ENCODE results near the gene GNL3. TPM values are rescaled to one million over a fixed set of nuclear protein-coding genes. Genes with fewer than 3 reads are reported as not detected.
A peak's percentile ranks its signal among the peaks of the same experiment; 100 is the strongest.

GNL3 gene
- 35.2 TPM for total RNA-seq
- long read RNA-seq, transcript GNL3-202 (15 exons, 2,040 nt): major isoform, 30 of 121 reads
- long read RNA-seq, partial matches to known transcripts: 2 of 121 reads
- long read RNA-seq, other reads (novel, unspliced or antisense): 84 of 121 reads

- Histone ChIP-seq H3K36me3 (peaks cover 44% of the 10 kb centered on the region), H3K27ac (peak within 1 kb of the TSS; percentile 91), H3K4me3 (peak within 1 kb of the TSS; percentile 91), H3K4me1 (peaks cover 51% of the 10 kb centered on the region), H3K9me3 (no peaks in the 10 kb centered on the region), H3K27me3 (ENCODE audit: low read depth) (no peaks in the 10 kb centered on the region)
- DNase-seq (peak; percentile 96), ATAC-seq (peak; percentile 92 to 98)
- no peak for TF ChIP-seq CTCF (IDR thresholded peaks at IDR 0.05)
- intact Hi-C loops (cut with DNase I): no loop called here
Observed at GRCh38 chr3:52685709-52686691, at the start of gene GNL3, which contains the start of gene PBRM1. Gene GNL3 (plus strand): TSS chr3:52686032. CDS start chr3:52686093, 61 bp downstream. Gene PBRM1 (minus strand): TSS chr3:52685913.

GRCh38 chr3:52636673-52637072 is 49.2 kb upstream of the GNL3 start:
- Histone ChIP-seq H3K4me1 (no peaks in the 10 kb centered on the region), H3K9me3 (no peaks in the 10 kb centered on the region), H3K27me3 (ENCODE audit: low read depth) (no peaks in the 10 kb centered on the region), H3K4me3 (no peak overlapping the region), H3K27ac (no peak overlapping the region), H3K36me3 (peaks cover 85% of the 10 kb centered on the region)
- no peak for TF ChIP-seq CTCF (IDR thresholded peaks at IDR 0.05)
- ATAC-seq (peak; percentile 65 to 77), DNase-seq (no peak)
- intact Hi-C loops (cut with DNase I): no loop called here

DNA sequence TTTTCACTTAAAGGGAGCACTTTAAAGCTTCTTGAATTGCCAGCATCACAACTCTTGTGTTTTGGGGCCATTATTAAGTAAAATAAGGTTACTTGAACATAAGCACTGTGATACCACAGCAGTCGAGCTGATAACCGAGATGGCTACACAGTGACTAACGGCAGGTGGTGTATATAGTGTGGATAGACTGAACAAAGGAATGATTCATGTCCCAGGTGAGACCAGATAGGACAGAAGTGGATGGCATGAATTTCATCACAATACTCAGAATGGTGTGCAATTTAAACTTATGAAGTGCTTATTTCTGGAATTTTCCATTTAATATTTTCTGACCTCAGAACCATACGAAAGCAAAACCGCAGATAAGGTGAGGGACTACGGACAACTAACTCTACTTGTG is 40.3 kb upstream of the GNL3 start:
- Histone ChIP-seq H3K27ac (no peak overlapping the region), H3K36me3 (peaks cover 100% of the 10 kb centered on the region), H3K4me1 (no peaks in the 10 kb centered on the region), H3K27me3 (ENCODE audit: low read depth) (no peaks in the 10 kb centered on the region), H3K9me3 (no peaks in the 10 kb centered on the region), H3K4me3 (no peak overlapping the region)
- TF ChIP-seq CTCF (IDR thresholded peaks at IDR 0.05): no peak
- ATAC-seq (no peak), DNase-seq (no peak)
- intact Hi-C loops (cut with DNase I): no loop called here

DNA sequence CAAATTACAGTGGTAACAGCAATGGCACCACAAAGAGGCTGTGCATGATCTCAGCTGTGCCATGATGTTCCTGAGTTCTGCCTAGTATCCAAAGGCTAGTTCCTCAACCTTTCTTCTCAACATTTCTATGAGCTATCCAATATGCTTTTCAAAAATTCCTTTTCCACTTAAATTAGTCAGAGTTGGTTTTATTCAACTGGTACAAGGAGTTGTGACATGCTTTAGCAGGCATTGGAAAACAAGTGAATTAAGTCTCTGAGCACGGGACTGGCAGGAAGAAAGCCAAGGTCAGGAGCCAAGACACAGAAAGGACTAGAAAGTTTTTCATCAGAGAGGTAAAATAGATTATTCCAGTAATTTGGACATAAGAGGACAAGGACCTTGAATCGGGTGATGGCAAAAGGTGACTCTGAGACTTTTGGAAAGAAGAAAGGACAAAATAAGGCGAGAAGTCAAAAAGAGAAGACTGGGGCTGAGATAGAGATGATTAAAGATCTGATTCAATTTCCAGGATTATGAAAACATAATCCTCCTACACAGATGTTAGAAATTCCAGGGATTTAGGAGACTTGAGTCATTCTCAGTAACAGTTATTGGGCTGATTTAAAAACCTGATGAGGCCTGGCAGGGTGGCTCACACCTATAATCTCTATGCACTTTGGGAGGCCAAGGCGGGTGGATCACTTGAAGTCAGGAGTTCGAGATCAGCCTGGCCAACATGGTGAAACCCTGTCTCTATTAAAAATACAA is 36.2 kb upstream of the GNL3 start:
- Histone ChIP-seq H3K36me3 (peaks cover 100% of the 10 kb centered on the region), H3K4me3 (no peak overlapping the region), H3K27me3 (ENCODE audit: low read depth) (no peaks in the 10 kb centered on the region), H3K27ac (no peak overlapping the region), H3K4me1 (no peaks in the 10 kb centered on the region), H3K9me3 (no peaks in the 10 kb centered on the region)
- no peak for DNase-seq
- TF ChIP-seq CTCF (IDR thresholded peaks at IDR 0.05): no peak
- intact Hi-C loops (cut with DNase I): no loop called here
- ATAC-seq: no peak

DNA sequence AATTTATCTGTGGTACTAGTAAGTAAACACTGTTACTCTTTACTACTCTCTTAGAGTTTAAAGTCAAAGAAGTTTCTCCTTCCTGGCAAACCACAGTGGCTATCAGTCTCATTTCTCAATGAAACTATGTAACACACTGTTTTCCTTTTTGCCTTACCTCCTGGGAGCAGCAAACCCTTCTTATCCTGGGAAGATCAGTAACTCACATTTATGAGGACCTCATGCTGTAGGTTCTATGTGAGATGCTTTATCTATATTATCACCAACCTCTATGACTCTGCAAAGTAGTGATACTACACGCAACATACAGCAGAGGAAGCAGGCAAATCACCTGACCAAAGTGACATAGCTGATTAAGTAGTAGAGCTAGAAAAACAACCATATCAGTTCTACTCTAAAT is 35.4 kb upstream of the GNL3 start:
- H3K9me3 ChIP-seq: no peaks in the 10 kb centered on the region
- intact Hi-C loops (cut with DNase I): no loop called here
- TF ChIP-seq CTCF (IDR thresholded peaks at IDR 0.05): no peak
- no peak overlapping the region for H3K27ac ChIP-seq
- no peak overlapping the region for H3K4me3 ChIP-seq
- no peak for DNase-seq
- H3K27me3 ChIP-seq (ENCODE audit: low read depth): no peaks in the 10 kb centered on the region
- H3K4me1 ChIP-seq: no peaks in the 10 kb centered on the region
- ATAC-seq: no peak
- peaks cover 100% of the 10 kb centered on the region for H3K36me3 ChIP-seq
